HK-2 (cell line): ENCODE results near the gene SLC5A10.
"Not testable (repeated sequence)": the region's sequence is repeated elsewhere in the genome, so short reads cannot be mapped to it uniquely, and the experiment has no call there.

Experiments used
- DNase-seq: peaks from one replicate; pipeline ENCODE4 v3.0.0-alpha.2; 2018; ENCODE audit not compliant: unreplicated experiment

Gene SLC5A10

GRCh38 chr17:18947866-18948265, 4.1 kb upstream of the SLC5A10 start:
- DNase-seq, result no peak

GRCh38 chr17:18948476-18949006, 3.4 kb upstream of the SLC5A10 start:
- no peak for DNase-seq

GRCh38 chr17:18949566-18949965, 2.4 kb upstream of the SLC5A10 start:
- no peak for DNase-seq

DNA sequence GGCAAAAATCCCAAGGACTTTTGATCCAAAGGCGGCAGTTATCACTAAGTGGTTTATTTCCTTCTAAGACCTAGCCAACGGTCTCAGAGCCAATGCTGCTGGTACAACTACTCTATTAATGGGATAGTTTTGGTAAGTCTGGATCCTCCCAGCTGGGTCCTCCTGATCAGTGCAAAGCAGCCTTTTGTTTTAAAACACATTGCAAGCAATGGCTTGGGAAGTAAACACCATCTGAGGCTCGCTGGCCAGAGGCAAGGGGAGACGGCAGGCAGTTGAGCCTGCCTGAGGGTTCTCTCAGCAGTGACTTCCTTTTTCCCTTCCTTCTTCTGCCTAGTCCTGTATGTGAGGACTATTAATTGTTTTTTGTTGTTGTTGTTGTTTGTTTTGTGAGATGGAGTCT, 1.6 kb upstream of the SLC5A10 start:
- DNase-seq, result no peak

DNA sequence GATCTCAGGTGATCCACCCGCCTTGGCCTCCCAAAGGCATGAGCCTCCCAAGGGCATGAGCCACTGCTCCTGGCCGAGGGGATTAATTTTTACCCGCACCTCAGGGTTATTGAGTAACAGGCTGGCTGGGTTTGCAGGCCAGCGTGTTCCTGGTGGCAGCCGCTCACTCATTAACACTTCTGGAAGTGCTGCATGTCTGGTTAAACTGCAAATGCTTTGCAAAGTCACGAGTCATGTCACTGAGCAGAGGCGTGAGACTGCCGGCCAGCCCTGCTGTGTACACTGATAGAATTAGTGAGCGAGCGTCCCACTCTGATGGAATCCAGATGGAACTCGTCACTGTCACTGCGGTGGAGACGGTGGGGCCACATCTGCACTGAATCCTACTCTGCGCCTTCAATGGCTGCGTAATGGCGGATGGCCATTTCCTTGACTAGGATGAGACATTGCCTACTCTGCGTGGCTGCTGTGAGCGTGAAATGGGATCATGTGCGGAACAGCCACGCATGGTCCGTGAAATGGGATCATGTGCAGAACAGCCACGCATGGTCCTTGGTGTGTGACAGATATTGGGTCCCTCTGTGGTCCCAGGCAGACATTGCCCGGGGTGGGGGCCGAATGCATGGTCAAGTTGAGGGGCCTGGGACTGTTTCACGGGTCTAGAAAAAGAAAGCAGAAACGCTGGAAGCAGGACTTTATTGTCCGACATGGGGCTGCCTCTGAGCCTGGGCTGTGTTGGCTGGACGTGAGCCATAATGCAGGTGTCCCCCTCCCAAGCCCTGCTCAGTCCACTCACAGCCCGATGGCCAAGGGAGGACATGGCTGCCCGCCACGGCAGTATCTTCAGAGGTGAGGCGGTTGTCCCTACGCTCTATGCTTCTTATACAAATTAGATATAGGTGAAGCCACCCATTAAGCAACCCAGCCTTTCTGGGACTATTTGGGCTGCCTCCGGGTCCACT, 740 bp upstream of the SLC5A10 start:
- peak; percentile 89 for DNase-seq

GRCh38 chr17:18953231-18953728, 1.3 kb downstream of the SLC5A10 start:
- DNase-seq, result no peak

GRCh38 chr17:18954321-18954720, 2.4 kb downstream of the SLC5A10 start:
- no peak for DNase-seq

DNA sequence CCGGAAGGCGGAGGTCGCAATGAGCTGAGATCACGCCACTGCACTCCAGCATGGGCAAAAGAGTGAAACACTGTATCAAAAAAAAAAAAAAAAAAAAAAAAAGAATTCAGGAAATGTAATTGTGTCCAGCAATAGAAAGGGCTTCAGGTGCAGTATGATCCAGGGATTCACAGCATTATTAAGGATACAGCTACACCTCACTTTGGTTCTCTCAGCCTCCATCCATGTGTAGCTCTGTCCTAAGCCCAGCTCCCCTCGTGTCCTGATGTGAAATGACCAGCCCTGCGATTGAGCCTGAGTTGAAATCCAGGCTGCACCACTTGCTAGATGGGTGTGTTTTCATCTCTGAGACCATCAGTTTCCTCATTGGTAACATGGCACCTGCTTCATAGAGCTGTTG, 3.0 kb downstream of the SLC5A10 start:
- DNase-seq, result no peak

DNA sequence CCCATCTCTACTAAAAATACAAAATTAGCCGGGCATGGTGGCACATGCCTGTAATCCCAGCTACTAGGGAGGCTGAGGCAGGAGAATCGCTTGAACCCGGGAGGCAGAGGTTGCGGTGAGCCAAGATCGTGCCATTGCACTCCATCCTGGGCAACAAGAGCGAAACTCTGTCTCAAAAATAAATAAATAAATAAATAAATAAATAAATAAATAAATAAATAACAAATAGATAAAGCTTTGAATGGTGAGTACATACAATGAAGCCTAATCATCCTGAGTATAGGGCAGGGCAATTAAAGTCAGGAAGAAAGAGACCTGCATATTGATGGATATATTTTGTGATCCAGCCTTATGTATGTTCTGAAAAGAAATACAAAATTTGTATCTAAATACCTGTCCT, 4.1 kb downstream of the SLC5A10 start:
- not testable (repeated sequence) for DNase-seq

GRCh38 chr17:18956581-18956980, 4.6 kb downstream of the SLC5A10 start:
- DNase-seq, result no peak

DNA sequence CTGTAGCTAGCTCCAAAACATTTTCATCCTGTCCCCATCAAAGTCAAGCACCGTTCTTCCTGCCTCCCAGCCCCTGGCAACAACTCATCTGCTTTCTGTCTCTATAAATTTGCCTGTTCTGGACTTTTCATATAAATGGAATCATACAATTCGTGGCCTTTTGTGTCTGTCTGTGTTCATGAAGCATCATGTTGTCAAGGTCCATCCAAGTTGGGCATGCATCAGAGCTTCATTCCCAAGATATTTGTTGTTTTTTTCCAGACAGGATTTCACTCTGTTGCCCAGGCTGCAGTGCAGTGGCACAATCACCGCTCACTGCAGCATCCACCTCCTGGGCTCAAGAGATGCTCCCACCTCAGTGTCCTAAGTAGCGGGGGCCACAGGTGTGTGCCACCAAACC, 5.9 kb downstream of the SLC5A10 start:
- DNase-seq, result no peak

GRCh38 chr17:18958611-18959010, 6.6 kb downstream of the SLC5A10 start:
- DNase-seq, result no peak

DNA sequence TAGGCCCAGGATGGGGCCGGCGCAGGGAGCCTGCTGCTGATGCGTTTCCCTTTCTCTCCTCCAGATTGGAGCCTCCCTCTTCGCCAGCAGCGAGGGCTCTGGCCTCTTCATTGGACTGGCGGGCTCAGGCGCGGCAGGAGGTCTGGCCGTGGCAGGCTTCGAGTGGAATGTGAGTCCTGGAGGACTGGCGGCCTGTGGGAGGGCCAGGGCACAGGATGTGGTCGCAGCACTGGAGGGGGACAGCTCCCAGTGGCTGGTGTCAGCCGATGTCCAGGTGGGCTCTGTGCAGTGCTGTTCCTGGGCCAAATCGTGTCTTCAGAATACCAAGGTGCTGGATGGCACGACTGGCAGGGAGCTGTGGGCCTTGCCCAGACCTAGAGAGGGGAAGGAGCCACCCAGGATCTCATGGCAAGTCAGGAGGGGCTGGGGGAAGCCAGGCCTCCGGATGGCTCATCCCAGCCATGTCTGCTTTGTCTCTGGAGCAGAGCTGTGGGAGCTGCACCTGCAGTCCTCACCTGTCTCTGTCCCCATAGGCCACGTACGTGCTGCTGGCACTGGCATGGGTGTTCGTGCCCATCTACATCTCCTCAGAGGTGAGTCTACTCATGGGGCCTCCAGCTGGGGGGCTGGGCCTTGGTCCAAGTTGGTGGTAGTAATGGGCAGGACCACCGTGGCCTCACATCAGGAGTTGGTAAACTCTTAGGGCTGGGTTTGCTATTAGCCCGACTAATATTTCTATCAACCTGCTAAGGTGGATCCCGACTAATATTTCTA, 7.3 kb downstream of the SLC5A10 start:
- DNase-seq, result no peak

DNA sequence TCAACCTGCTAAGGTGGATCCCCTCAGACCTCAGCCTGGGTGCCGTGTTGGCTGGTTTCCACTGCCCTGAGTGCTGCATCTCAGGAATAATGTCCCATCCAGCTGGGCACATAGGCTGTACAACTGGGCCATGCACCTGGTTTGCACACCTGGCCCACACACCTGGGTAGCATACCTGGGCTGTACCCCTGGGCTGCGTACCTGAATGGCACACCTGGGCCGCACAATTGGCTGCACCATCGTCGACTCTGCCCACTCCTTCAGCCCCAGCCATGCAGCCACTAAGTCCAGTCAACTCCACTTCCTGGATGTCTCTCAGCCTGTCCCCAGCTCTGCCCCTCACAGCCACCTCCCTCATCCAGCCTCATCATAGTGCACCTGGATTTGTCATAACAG, 7.9 kb downstream of the SLC5A10 start:
- DNase-seq, result no peak

GRCh38 chr17:18960241-18960665, 8.3 kb downstream of the SLC5A10 start:
- no peak for DNase-seq

DNA sequence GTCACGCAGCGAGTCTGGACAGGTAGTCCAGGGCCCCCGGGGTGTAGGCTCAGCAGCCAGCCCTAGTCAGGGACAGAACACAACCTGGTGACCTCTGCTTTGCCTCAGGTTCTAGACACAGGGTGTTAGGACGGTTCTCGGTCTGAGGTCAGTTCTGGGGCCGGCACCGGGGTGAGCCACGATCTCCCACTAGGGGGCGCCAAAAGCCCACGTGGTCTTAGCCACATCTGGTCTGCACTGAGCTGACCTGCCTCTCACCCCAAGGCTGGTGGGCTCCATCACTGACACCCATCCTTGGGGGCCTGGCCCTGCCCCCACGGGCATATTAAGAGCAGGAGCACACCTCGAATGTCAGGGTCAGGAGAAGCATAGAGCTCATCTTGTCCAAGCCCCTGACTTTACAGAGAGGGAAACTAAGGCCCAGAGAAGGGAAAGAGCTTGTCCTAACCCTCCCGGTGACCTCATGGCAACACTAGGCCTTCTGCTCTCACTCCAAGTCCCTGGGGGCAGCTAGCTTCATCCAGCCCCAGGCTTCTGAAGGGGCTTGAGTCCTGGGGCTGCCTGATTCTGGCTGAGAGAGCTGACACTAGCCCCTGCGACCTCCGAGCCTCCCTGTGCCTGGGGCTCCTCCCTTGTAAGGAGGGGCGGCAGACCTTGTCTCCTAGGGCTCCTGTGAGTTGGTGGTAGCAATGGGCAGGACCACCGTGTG, 9.0 kb downstream of the SLC5A10 start:
- DNase-seq, result peak; percentile 89

DNA sequence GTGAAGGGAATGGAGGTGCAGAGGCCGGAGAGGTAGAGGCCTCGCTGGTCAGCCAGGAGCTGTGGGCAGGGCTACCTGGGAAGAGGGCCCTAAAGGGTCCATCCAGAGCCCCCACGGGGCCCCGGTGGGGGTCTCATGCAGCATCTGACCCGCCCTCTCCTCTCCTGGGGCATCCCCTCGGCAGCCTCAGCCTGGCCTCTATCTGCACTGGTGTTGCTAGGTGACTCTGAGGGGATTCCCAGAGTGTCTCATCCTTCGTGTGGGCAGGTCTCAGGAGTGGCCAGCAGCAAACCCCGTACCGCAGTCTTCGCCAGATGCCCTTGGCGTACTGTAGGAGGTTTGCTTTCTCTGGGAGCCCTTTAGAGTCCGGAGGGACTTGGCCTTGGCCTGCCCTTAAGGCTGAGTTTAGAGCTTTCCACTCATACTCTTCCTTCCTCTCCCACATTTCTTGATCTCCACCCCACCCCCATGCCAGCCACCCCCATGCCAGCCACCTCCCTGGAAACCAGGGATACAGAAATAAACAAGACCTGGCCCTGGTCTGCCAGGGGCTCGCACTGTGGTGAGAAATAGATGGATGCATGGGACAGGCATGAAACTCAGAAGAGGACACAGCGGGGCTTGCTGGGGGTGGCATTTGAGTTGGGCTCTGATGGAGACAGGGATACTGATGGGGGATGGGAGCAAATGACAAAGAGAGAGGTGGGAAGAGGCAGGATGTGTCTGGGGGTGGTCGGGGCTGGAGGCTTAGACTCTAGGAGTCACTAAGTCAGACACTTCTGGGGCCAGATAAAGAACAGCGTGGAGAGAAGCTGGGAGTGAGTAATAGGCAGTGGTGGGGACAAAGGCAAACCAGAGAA, 9.9 kb downstream of the SLC5A10 start:
- DNase-seq, result peak; percentile 62

DNA sequence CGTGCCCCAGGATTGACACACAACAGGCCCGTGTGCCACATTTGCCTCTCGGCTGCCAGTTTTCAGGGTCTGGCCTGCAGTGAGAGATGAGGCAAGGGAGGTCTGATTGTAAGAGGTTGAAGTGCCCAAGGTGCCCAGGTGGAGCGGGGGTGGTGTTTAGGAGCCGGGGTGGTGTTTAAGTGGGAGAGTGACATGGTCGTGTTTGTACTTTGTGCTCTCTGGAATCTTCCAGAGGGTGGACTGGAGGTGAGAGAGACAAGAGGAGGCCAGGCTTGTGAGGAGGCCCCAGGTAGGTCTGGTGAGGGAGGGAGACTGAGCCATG, 10.5 kb downstream of the SLC5A10 start:
- DNase-seq, result no peak

GRCh38 chr17:18963126-18964017, 11.4 kb downstream of the SLC5A10 start:
- no peak for DNase-seq

GRCh38 chr17:18964018-18964351, 12.0 kb downstream of the SLC5A10 start:
- DNase-seq, result no peak
